Memory B cell (primary cell): ENCODE data around the gene NXN.
"Not testable (repeated sequence)": the region's sequence is repeated elsewhere in the genome, so short reads cannot be mapped to it uniquely, and the experiment has no call there.

Experiments
- ATAC-seq: fragments of 150-1000 bp; cut with Tn5 transposase; 2 replicates; pipeline ENCODE4 v1.10.0; 2021; ENCODE audit warnings: low read depth, mild to moderate bottlenecking, moderate library complexity
- DNase-seq, 2 donors: peaks; one replicate each; pipeline ENCODE4 v3.0.0; 2022; ENCODE audit warnings: low spot score in 2 of 2
- H3K27ac Mint-ChIP-seq: one replicate; pipeline ENCODE4 v1.8.0; 2022; ENCODE audit warnings: mild to moderate bottlenecking, moderate library complexity, mixed read lengths
- H3K27me3 Mint-ChIP-seq: one replicate; pipeline ENCODE4 v1.8.0; 2022; ENCODE audit warnings: mixed read lengths
- H3K36me3 Mint-ChIP-seq: one replicate; pipeline ENCODE4 v1.8.0; 2022; ENCODE audit warnings: mild to moderate bottlenecking, mixed read lengths
- H3K4me1 Mint-ChIP-seq: one replicate; pipeline ENCODE4 v1.8.0; 2022; ENCODE audit warnings: mixed read lengths
- H3K4me3 Mint-ChIP-seq: one replicate; pipeline ENCODE4 v1.8.0; 2022; ENCODE audit warnings: mild to moderate bottlenecking, moderate library complexity, mixed read lengths
- H3K9me3 Mint-ChIP-seq: one replicate; pipeline ENCODE4 v1.8.0; 2022; ENCODE audit warnings: mixed read lengths

The NXN gene

DNA sequence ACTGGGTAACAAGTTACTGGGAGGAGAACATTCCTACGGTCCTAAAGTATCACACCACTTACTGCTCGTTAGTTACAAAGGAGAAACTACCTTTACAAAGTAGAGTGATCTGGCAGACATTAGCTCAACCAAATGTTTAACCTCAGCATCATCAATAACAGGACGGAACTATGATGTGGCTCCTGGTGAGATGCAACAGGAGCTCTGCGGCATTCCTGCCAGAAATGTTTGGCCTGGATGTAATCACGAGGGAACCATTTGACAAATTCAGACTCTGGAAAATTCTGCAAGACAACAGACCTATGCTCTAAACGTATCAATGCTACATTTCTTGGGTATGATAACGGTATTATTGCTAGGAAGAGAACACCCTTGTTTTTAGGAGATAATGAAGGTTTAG lies 117.0 kb downstream of the NXN start:
- no peak for ATAC-seq
- H3K36me3 Mint-ChIP-seq = no peaks in the 10 kb centered on the region

DNA sequence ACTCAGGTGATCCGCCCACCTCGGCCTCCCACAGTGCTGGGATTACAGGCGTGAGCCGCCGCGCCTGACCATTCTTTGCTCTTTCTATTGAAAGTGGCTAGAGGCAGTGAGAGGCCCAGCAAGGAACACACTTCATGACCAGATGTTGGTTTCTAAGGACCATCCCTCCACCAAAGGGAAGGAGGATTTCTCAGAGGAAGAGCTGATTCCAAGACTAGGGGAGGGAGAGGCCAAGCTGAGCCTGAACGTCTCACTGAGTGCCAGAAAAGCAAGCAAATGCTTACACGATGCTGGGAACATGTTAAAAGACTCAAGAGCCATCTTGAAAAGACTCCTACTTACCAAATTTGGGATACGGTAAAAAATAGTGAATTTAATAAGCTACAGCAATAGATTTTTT lies 118.2 kb downstream of the NXN start:
- Mint-ChIP-seq H3K36me3 (no peaks in the 10 kb centered on the region), H3K9me3 (no peaks in the 10 kb centered on the region), H3K27ac (no peak overlapping the region), H3K4me3 (no peak overlapping the region), H3K4me1 (no peaks in the 10 kb centered on the region), H3K27me3 (peaks cover 7% of the 10 kb centered on the region)
- DNase-seq (no peak), ATAC-seq (no peak)

More for the DNA sequence above, 117.0 kb downstream of the NXN start:
- Mint-ChIP-seq H3K9me3 (no peaks in the 10 kb centered on the region), H3K4me1 (no peaks in the 10 kb centered on the region), H3K27me3 (peaks cover 4% of the 10 kb centered on the region), H3K4me3 (no peak overlapping the region), H3K27ac (no peak overlapping the region)
- DNase-seq = no peak

DNA sequence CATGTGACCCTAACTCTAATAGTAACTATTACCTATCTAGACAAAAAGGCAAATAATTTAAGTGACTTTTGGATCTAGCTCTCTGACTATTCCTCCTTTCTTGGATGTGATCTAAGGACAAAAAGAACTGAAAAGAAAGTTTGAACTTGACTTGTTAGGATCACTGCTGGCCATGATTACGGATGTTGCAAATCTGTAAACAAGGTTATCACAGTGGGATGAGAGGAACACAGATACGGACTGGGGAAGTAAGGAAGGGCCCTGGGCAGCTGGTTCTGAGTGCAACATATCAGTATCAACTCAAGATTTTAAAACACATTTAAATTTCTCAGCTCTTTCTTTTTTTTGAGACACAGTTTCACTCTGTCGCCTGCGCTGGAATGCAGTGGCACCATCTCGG lies 118.8 kb downstream of the NXN start:
- Mint-ChIP-seq H3K27me3 (peaks cover 5% of the 10 kb centered on the region), H3K36me3 (no peaks in the 10 kb centered on the region), H3K4me1 (no peaks in the 10 kb centered on the region), H3K27ac (no peak overlapping the region), H3K4me3 (no peak overlapping the region), H3K9me3 (no peaks in the 10 kb centered on the region)
- no peak for DNase-seq
- no peak for ATAC-seq

DNA sequence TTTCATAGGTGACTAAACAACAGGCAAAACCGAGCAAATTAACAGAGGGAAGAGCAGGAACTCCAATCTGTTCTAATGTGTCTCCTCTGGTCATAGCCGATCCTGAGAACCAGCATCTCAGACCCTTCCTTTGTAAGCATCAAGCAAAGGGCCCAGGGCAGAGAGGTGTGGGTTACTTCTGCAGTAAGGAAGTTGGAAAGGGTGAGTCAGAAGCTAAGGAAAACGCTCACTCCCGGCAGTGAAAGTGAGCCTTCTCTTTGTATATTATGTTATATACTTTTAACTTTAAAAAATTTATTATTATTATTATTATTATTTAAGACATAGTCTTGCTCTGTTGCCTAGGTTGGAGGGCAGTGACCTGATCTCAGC lies 119.8 kb downstream of the NXN start:
- Mint-ChIP-seq H3K4me3 (no peak overlapping the region), H3K9me3 (no peaks in the 10 kb centered on the region), H3K4me1 (no peaks in the 10 kb centered on the region), H3K36me3 (no peaks in the 10 kb centered on the region), H3K27me3 (peaks cover 5% of the 10 kb centered on the region), H3K27ac (no peak overlapping the region)
- ATAC-seq = no peak
- no peak for DNase-seq

DNA sequence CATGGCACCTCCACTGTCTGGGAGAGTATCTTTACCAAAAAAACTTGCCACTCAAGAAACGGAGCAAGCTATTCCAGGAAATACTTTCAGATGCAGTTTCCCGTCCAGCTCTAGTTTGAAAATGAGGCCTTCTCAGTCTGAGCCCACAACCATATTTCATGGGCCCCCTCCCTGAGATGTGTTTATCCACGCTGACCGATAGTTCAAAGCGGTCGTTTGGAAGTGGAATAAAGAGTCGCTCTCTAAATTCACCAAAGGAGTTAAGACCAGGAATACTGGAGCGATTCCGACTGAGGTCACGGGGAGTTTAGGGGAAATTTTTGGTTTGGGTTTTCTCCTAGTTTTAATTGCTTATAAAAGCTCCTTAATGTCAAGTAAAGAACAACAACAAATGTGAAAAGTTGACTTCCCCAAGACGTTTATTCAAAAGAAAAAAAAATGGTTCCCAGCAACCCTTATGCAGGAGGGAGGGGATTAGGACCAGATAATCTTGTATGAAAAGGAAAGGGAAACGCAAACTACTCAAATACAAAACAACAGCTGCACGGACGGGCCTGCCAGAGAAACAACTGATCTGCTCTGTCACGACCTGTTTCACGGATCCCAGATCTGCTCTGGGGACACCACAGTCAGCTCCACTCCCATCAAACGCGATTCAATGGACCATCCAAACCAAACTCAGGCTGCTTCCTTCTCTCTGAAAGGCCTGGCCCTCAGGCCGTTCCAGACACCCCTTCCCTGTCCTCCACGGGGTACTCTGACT lies 120.3 kb downstream of the NXN start:
- no peak overlapping the region for H3K27ac Mint-ChIP-seq
- no peaks in the 10 kb centered on the region for H3K4me1 Mint-ChIP-seq
- ATAC-seq (no peak), DNase-seq (no peak)
- no peak overlapping the region for H3K4me3 Mint-ChIP-seq
- H3K27me3 Mint-ChIP-seq = peaks cover 5% of the 10 kb centered on the region
- no peaks in the 10 kb centered on the region for H3K36me3 Mint-ChIP-seq
- H3K9me3 Mint-ChIP-seq = no peaks in the 10 kb centered on the region

DNA sequence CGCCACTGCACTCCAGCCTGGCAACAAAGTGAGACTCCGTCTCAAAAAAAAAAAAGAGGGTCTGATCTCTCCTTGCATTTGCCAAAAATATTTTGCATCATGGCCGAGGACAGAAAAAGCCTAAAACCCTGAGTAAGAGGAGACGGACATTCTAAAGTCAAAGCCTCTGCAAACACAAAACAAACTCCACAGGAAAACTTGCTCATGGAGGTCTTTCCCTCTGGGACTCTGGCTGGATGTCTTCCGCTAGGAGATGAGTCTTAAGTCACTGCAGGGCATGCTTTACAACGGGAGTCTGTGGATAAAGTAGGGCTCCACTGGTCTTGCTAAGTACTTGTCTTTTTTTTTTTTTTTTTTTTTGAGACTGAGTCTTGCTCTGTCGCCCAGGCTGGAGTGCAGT lies 123.4 kb downstream of the NXN start:
- no peaks in the 10 kb centered on the region for H3K4me1 Mint-ChIP-seq
- H3K27me3 Mint-ChIP-seq = peaks cover 7% of the 10 kb centered on the region
- no peak overlapping the region for H3K4me3 Mint-ChIP-seq
- DNase-seq = no peak
- H3K36me3 Mint-ChIP-seq = no peaks in the 10 kb centered on the region
- H3K27ac Mint-ChIP-seq = no peak overlapping the region
- ATAC-seq = no peak
- no peaks in the 10 kb centered on the region for H3K9me3 Mint-ChIP-seq

DNA sequence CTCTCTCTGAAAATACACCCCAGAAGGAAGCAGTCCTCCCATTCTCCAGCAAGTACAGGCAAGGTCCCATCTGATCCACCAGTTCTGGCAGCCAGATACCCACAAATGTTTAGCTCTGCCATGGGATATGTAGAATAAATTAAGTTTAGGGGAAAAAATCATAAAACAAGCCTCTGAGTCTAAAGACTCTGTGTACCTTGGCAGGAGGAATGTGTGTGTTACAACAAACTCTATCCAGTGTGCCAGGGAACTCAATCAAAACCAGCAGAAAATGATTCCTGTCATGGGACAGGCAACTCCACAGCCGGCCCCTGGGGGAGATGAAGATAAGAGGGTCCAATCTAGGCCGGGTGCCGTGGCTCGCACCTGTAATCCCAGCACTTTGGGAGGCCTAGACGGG lies 124.0 kb downstream of the NXN start:
- Mint-ChIP-seq H3K36me3 (no peaks in the 10 kb centered on the region), H3K27ac (no peak overlapping the region)

DNA sequence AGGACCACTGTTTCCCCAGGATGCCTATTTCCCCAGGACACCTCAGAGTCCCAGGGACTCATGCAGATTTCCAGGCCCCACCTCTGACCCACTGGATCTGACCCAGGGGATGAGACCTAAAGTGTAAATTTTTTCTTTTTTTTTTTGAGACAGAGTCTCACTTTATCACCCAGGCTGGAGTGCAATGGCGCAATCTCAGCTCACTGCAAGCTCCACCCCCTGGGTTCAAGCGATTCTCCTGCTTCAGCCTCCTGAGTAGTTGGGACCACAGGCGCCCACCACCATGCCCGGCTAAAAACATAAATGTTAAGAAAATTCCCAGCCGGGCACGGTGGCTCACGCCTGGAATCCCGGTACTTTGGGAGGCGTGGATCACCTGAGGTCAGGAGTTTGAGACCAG lies 126.7 kb downstream of the NXN start:
- not testable (repeated sequence) for DNase-seq, H3K4me3 Mint-ChIP-seq, H3K9me3 Mint-ChIP-seq, ATAC-seq, H3K36me3 Mint-ChIP-seq, H3K27ac Mint-ChIP-seq, H3K27me3 Mint-ChIP-seq, H3K4me1 Mint-ChIP-seq

More for the DNA sequence above, 124.0 kb downstream of the NXN start:
- Mint-ChIP-seq H3K4me3 (no peak overlapping the region), H3K4me1 (no peaks in the 10 kb centered on the region), H3K9me3 (no peaks in the 10 kb centered on the region), H3K27me3 (peaks cover 6% of the 10 kb centered on the region)
- ATAC-seq (no peak), DNase-seq (no peak)

DNA sequence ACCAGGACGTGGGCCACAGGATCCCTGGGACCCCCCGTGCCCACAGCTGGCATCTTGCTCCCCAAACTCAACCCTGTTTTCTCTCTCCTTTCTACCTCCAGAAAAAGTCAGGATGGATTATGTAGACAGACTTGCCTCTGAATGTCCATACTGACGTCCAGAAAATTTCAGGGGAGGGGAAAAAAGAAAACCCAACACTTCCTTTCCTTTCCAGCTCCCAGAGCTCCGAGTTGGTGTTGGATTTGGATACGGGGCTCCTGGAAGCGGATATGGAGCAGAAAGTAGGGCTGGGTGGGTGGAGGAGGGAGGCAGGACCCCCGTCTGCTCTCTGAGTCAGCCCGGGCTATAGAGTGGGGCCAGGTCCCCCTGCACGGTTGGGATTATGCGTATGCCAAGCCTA lies 127.2 kb downstream of the NXN start:
- no peak overlapping the region for H3K4me3 Mint-ChIP-seq
- H3K4me1 Mint-ChIP-seq = no peaks in the 10 kb centered on the region
- no peak for DNase-seq
- ATAC-seq = no peak
- H3K36me3 Mint-ChIP-seq = no peaks in the 10 kb centered on the region
- H3K27me3 Mint-ChIP-seq = peaks cover 8% of the 10 kb centered on the region
- no peak overlapping the region for H3K27ac Mint-ChIP-seq
- no peaks in the 10 kb centered on the region for H3K9me3 Mint-ChIP-seq

DNA sequence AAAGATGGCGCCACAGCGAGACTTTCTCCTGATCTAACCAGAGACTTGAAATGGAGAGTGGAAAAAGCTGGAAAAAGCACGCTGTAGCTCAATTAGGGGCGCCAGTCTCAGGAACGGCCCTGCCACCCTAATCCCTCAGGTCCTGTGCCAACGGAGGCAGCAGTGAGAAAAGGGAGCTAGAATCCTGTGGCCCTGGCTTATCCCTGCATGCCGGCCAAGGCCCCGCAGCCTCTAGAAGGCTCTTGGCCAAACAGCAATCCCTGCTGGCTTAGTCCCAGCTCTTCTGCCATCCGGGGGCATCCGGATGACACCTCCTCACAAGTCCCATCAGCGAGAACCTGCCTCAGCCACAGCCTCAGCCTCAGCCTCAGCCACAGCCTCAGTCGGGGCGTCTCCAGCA lies 127.7 kb downstream of the NXN start:
- H3K4me3 Mint-ChIP-seq = no peak overlapping the region
- H3K9me3 Mint-ChIP-seq = no peaks in the 10 kb centered on the region
- H3K36me3 Mint-ChIP-seq = no peaks in the 10 kb centered on the region
- no peak overlapping the region for H3K27ac Mint-ChIP-seq
- peaks cover 9% of the 10 kb centered on the region for H3K27me3 Mint-ChIP-seq
- H3K4me1 Mint-ChIP-seq = no peaks in the 10 kb centered on the region
- no peak for DNase-seq
- ATAC-seq = no peak

DNA sequence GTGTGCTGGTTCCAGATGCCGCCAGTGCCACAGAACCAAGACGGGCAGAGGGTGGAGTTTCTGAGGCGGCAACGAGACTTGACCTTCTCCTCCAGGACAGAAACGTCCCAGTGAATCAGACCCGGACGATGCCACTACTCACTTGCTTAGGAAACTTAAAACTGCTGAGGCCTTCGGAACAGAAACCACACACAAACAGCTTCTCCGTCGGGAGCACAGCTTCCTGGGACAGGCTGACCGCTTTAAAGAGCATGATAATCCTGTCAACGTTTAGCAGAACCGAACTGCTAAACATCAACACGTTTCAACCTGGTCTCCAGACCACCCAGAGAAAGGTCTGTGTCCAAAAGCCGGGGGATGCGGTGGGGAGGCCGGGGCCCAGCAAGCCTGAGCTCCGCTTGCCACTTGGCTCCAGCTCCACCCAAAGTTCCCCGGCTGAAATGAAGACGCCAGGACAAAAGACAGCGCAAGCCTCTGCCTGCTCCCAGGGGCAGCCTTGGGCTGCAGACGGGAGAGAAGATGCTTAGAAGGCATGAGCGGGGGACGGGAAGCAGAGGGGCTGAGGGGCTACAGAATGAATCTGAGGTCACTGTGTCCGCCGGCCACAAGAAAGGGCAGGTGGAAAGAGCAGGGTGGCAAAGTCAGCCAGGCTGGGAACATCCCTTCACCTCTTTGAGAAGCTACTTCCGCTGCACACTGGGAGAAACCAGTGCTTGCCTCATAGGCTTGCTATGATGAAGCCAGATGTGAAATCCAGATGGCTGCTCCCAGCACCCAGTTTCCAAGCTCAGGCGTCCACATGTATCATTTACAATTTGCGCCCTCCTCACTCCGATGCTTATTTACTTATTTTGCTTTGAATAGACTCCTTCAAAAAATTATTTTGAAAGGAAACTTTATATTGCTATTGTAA lies 128.5 kb downstream of the NXN start:
- ATAC-seq (no peak), DNase-seq (no peak)
- Mint-ChIP-seq H3K4me1 (no peaks in the 10 kb centered on the region), H3K27ac (no peak overlapping the region), H3K9me3 (no peaks in the 10 kb centered on the region), H3K36me3 (no peaks in the 10 kb centered on the region), H3K27me3 (peaks cover 7% of the 10 kb centered on the region), H3K4me3 (no peak overlapping the region)

DNA sequence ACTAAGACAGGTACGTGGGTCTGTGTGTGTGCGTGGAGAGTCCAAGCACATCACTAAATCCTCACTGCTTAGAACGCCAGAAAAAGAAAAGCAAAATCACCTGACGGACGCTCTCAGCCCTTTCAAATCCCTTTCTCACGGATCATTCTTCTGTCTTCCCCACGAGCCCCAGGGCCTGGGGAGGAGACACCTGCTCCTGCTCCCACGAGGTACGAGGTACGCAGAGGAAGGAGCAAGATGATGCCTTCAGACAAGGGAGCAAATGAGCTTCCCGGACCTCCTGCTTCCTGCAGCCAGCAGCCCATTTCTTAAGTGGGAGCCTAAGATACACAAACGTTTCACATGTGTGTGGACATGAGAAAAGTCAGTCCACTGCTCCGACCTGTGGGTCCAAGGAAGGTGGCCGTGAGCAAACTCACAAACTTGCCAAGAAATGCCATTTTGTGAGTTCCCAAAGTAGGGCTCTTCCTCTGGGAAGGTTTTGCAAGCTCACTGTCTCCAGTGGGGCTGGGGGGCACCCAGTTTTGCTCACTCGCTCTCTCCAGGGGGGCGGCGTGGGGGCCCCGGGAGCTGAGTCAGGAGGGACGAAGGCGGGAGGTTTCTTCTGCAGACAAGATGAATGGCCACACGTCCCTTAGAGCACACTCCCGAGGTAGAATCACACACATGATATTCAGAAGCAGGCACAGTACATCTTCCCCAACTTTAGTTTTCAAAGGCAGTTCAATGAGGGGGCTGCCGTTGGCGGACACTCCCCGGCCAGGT lies 129.3 kb downstream of the NXN start:
- no peaks in the 10 kb centered on the region for H3K4me1 Mint-ChIP-seq
- no peak overlapping the region for H3K27ac Mint-ChIP-seq
- no peak for DNase-seq
- no peaks in the 10 kb centered on the region for H3K9me3 Mint-ChIP-seq
- no peak overlapping the region for H3K4me3 Mint-ChIP-seq
- H3K27me3 Mint-ChIP-seq = peaks cover 10% of the 10 kb centered on the region
- no peak for ATAC-seq
- no peaks in the 10 kb centered on the region for H3K36me3 Mint-ChIP-seq

DNA sequence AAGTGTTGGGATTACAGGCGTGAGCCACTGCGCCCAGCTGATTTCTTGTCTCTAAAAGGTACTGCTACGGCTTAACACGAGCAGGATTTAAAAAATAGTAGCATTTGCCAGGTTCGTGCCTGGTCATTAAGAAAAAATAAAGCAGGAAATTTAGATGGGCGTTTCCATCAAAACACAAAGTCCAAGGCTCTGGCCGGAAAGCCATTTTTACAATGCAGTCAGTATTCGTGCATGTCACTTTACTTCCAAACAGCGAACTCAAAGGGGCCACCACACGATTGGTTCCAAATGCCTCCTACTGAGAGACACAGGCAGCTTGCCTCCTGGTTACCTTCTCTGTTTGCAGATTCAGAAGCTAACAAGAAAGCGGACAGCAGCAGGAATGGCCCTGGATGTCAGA lies 131.2 kb downstream of the NXN start:
- Mint-ChIP-seq H3K4me1 (no peaks in the 10 kb centered on the region), H3K27ac (no peak overlapping the region), H3K9me3 (no peaks in the 10 kb centered on the region), H3K27me3 (peaks cover 21% of the 10 kb centered on the region), H3K4me3 (no peak overlapping the region), H3K36me3 (no peaks in the 10 kb centered on the region)
- ATAC-seq (no peak), DNase-seq (no peak)
